Measurements from ENCODE around the gene CBX3. TPM values are rescaled to one million over a fixed set of nuclear protein-coding genes. Genes with fewer than 3 reads are reported as not detected.

The CBX3 gene
- total RNA-seq, 1 experiment from 2014 or later, result 308 TPM

DNA sequence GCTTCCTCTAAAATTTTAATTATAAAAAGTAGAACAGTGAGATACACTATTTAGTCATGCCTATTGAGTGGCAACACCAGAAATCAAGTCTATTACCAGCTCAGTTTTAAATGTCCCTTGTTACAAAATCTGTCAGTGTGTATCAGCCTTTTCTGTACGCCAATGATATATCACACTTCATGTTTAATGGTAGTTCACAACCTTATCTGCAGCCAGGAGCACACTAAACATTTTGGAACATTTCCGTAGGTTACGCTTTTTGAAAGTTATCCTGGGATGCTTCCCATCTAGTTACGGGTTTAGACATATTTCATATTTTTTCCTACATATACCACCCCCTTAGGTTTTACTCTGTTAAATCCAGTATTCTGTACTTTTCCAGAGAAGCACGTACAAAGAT is 6.4 kb upstream of the CBX3 start:
- POLR2A ChIA-PET (ENCODE audit: unreplicated experiment), result interaction anchor here (0.5 to 0.7 kb wide), 5 partner anchors 12 to 1575 kb away, joined by 4 to 9 read pairs (median 5); no protein-coding TSS in a partner anchor
- H3K27me3 ChIP-seq (ENCODE audit: insufficient read depth, low read depth), result no peaks in the 10 kb centered on the region
- TF ChIP-seq CTCF (conservative IDR thresholded peaks at IDR 0.05) (no peak), EZH2 (IDR thresholded peaks at IDR 0.05; ENCODE audit: low read depth) (no peak)
- 0 out of 2 replicates have a peak overlapping the region, but pooled peaks have one; percentile 3 for H3K4me2 ChIP-seq
- no peaks in the 10 kb centered on the region for H3K9me2 ChIP-seq (ENCODE audit: insufficient read depth)
- intact Hi-C loops (cut with micrococcal nuclease; ENCODE audit: unreplicated experiment), result loop anchor here (5.0 to 10.0 kb wide), 2 partner anchors 300 to 472 kb away; no protein-coding TSS in a partner anchor
- peaks cover 96% of the 10 kb centered on the region for H4K20me1 ChIP-seq (ENCODE audit: insufficient read depth)
- DNase-seq, result no peak
- CTCF ChIA-PET, result interaction anchor here (0.6 to 0.7 kb wide), 5 partner anchors 12 to 966 kb away, joined by 3 to 12 read pairs (median 6); no protein-coding TSS in a partner anchor
- H3K36me3 ChIP-seq (ENCODE audit: low read depth), result peaks cover 92% of the 10 kb centered on the region
- no peak overlapping the region for H2AFZ ChIP-seq
- 0 out of 2 replicates have a peak overlapping the region, but pooled peaks have one; percentile 92 for H3K27ac ChIP-seq
- no TSS peak for BruUV-seq (replicated peaks)
- H3F3A ChIP-seq (ENCODE audit: insufficient read depth, low read depth), result peaks cover 98% of the 10 kb centered on the region
- H3K4me3 ChIP-seq, result no peak overlapping the region
- no peaks in the 10 kb centered on the region for H3K9me3 ChIP-seq (ENCODE audit: insufficient read depth, low read depth)
- peaks cover 35% of the 10 kb centered on the region for H3K4me1 ChIP-seq (replicated peaks; ENCODE audit: insufficient read depth)
- H3K79me2 ChIP-seq (ENCODE audit: low read depth), result peaks cover 100% of the 10 kb centered on the region

GRCh38 chr7:26195867-26196657 is 5.5 kb upstream of the CBX3 start:
- Histone ChIP-seq H3K27me3 (ENCODE audit: insufficient read depth, low read depth) (no peaks in the 10 kb centered on the region), H3K79me2 (ENCODE audit: low read depth) (peaks cover 96% of the 10 kb centered on the region), H2AFZ (no peak overlapping the region), H3K36me3 (ENCODE audit: low read depth) (peaks cover 83% of the 10 kb centered on the region), H4K20me1 (ENCODE audit: insufficient read depth) (peaks cover 87% of the 10 kb centered on the region), H3F3A (ENCODE audit: insufficient read depth, low read depth) (peaks cover 92% of the 10 kb centered on the region), H3K4me2 (peak overlapping the region; percentile 84), H3K9me3 (ENCODE audit: insufficient read depth, low read depth) (no peaks in the 10 kb centered on the region), H3K27ac (peak overlapping the region; percentile 92), H3K4me3 (peak overlapping the region; percentile 98), H3K9me2 (ENCODE audit: insufficient read depth) (no peaks in the 10 kb centered on the region), H3K4me1 (replicated peaks; ENCODE audit: insufficient read depth) (peaks cover 35% of the 10 kb centered on the region)
- ChIA-PET CTCF (interaction anchor here (0.5 kb wide), 1 partner anchor 35 kb away, joined by 5 read pairs; no protein-coding TSS in a partner anchor), POLR2A (ENCODE audit: unreplicated experiment) (interaction anchor here (0.5 kb wide), 1 partner anchor 27 kb away, joined by 7 read pairs; no protein-coding TSS in a partner anchor)
- DNase-seq, result no peak
- intact Hi-C loops (cut with micrococcal nuclease; ENCODE audit: unreplicated experiment), result loop anchor here (5.0 to 10.0 kb wide), 2 partner anchors 301 to 471 kb away; no protein-coding TSS in a partner anchor
- TF ChIP-seq CTCF (conservative IDR thresholded peaks at IDR 0.05) (no peak), EZH2 (IDR thresholded peaks at IDR 0.05; ENCODE audit: low read depth) (no peak)
- no TSS peak for BruUV-seq (replicated peaks)

Data from PC-9 (cell line).